ENCODE data around the gene NPHP4. TPM values are rescaled to one million over a fixed set of nuclear protein-coding genes. Genes with fewer than 3 reads are reported as not detected.
"Not testable (repeated sequence)": the region's sequence is repeated elsewhere in the genome, so short reads cannot be mapped to it uniquely, and the experiment has no call there.

The NPHP4 gene
- total RNA-seq, 1 experiment from 2014 or later: 16.8 TPM

GRCh38 chr1:6022193-6022592 lies 30.0 kb upstream of the NPHP4 start:
- Mint-ChIP-seq H3K27me3 (ENCODE audit: low read depth) (no peaks in the 10 kb centered on the region), H3K4me3 (no peak overlapping the region), H3K9me3 (no peaks in the 10 kb centered on the region), H3K36me3 (no peaks in the 10 kb centered on the region), H3K27ac (no peak overlapping the region), H3K4me1 (peaks cover 4% of the 10 kb centered on the region; the same call in 1 of the 2 replicates)
- TF ChIP-seq PRRX2 (CRISPR knock-in tag; IDR thresholded peaks at IDR 0.05): no peak
- TF ChIP-seq ZNF423 (CRISPR knock-in tag; IDR thresholded peaks at IDR 0.05): no peak
- TF ChIP-seq NFATC4 (CRISPR knock-in tag; IDR thresholded peaks at IDR 0.05): no peak
- TF ChIP-seq ELF4 (CRISPR knock-in tag; IDR thresholded peaks at IDR 0.05; ENCODE audit: low read depth): no peak
- TF ChIP-seq, protein P1, sequence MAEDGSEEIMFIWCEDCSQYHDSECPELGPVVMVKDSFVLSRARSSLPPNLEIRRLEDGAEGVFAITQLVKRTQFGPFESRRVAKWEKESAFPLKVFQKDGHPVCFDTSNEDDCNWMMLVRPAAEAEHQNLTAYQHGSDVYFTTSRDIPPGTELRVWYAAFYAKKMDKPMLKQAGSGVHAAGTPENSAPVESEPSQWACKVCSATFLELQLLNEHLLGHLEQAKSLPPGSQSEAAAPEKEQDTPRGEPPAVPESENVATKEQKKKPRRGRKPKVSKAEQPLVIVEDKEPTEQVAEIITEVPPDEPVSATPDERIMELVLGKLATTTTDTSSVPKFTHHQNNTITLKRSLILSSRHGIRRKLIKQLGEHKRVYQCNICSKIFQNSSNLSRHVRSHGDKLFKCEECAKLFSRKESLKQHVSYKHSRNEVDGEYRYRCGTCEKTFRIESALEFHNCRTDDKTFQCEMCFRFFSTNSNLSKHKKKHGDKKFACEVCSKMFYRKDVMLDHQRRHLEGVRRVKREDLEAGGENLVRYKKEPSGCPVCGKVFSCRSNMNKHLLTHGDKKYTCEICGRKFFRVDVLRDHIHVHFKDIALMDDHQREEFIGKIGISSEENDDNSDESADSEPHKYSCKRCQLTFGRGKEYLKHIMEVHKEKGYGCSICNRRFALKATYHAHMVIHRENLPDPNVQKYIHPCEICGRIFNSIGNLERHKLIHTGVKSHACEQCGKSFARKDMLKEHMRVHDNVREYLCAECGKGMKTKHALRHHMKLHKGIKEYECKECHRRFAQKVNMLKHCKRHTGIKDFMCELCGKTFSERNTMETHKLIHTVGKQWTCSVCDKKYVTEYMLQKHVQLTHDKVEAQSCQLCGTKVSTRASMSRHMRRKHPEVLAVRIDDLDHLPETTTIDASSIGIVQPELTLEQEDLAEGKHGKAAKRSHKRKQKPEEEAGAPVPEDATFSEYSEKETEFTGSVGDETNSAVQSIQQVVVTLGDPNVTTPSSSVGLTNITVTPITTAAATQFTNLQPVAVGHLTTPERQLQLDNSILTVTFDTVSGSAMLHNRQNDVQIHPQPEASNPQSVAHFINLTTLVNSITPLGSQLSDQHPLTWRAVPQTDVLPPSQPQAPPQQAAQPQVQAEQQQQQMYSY (CRISPR knock-in tag; IDR thresholded peaks at IDR 0.05): no peak
- TF ChIP-seq ZNF219 (CRISPR knock-in tag; IDR thresholded peaks at IDR 0.05; ENCODE audit: borderline replicate concordance): no peak
- TF ChIP-seq, protein P2, sequence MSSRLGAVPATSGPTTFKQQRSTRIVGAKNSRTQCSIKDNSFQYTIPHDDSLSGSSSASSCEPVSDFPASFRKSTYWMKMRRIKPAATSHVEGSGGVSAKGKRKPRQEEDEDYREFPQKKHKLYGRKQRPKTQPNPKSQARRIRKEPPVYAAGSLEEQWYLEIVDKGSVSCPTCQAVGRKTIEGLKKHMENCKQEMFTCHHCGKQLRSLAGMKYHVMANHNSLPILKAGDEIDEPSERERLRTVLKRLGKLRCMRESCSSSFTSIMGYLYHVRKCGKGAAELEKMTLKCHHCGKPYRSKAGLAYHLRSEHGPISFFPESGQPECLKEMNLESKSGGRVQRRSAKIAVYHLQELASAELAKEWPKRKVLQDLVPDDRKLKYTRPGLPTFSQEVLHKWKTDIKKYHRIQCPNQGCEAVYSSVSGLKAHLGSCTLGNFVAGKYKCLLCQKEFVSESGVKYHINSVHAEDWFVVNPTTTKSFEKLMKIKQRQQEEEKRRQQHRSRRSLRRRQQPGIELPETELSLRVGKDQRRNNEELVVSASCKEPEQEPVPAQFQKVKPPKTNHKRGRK (CRISPR knock-in tag; IDR thresholded peaks at IDR 0.05; ENCODE audit: borderline replicate concordance): no peak
- no peak for TF ChIP-seq CBFB (CRISPR knock-in tag; IDR thresholded peaks at IDR 0.05; ENCODE audit: low read depth)
- TF ChIP-seq JUN (CRISPR knock-in tag; IDR thresholded peaks at IDR 0.05): no peak
- CTCF ChIA-PET: no interaction called here
- ATAC-seq (no peak), DNase-seq (ENCODE audit: low spot score) (no peak)
- POLR2A ChIA-PET: no interaction called here

DNA sequence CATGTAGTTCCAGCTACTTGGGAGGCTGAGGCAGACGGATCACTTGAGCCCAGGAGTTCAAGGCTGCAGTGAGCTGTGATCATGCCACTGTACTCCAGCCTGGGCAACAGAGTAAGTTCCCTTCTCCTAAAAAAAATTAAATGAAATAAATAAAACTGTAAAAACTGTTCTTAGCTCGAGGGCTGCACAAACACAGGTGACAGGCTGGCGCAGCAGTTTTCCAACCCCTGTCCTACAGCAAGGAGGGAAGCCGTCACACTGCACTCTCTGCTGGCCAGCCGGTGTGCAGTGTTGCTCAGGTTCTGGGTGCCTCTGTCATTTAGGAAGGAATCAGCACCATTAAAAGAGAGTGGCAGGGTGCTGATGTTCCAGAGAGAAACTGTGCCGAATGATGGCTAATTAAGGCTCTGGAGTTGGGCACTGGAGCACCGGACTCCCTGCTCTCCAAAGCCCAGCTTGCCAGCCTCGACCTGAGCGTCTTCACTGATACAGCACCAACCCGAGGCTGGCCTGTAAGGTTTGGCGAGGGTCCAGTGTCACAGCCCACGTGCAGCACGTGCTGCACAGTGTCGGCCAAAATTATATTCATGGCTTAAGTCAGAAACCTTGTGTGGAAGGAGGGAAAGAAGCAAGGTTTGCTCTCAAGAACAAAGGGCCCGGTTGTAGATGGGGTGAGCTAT lies 27.1 kb upstream of the NPHP4 start:
- Mint-ChIP-seq H3K4me1 (no peaks in the 10 kb centered on the region), H3K9me3 (no peaks in the 10 kb centered on the region), H3K36me3 (no peaks in the 10 kb centered on the region), H3K27ac (no peak overlapping the region), H3K4me3 (no peak overlapping the region), H3K27me3 (ENCODE audit: low read depth) (no peaks in the 10 kb centered on the region)
- no peak for DNase-seq (ENCODE audit: low spot score)
- CTCF ChIA-PET: no interaction called here
- ATAC-seq: no peak
- no peak for TF ChIP-seq E2F5 (CRISPR knock-in tag; IDR thresholded peaks at IDR 0.05)
- no peak for TF ChIP-seq CBFB (CRISPR knock-in tag; IDR thresholded peaks at IDR 0.05; ENCODE audit: low read depth)
- TF ChIP-seq NFYB (CRISPR knock-in tag; conservative IDR thresholded peaks at IDR 0.05; ENCODE audit: low read depth): no peak
- TF ChIP-seq HMGA2 (CRISPR knock-in tag; IDR thresholded peaks at IDR 0.05): no peak
- POLR2A ChIA-PET: no interaction called here

GRCh38 chr1:6017654-6018053 lies 25.4 kb upstream of the NPHP4 start:
- H3K36me3 Mint-ChIP-seq; H3K27ac Mint-ChIP-seq; H3K9me3 Mint-ChIP-seq; H3K4me3 Mint-ChIP-seq; H3K4me1 Mint-ChIP-seq; ATAC-seq; DNase-seq (ENCODE audit: low spot score); POLR2A ChIA-PET; H3K27me3 Mint-ChIP-seq (ENCODE audit: low read depth): not testable (repeated sequence)
- CTCF ChIA-PET: interaction anchor here (1.3 kb wide), 1 partner anchor 16 kb away, joined by 6 read pairs; no protein-coding TSS in a partner anchor

- Mint-ChIP-seq H3K4me1 (no peaks in the 10 kb centered on the region), H3K9me3 (no peaks in the 10 kb centered on the region), H3K27me3 (ENCODE audit: low read depth) (no peaks in the 10 kb centered on the region), H3K27ac (no peak overlapping the region), H3K36me3 (no peaks in the 10 kb centered on the region), H3K4me3 (no peak overlapping the region)
- ChIA-PET POLR2A (no interaction called here), CTCF (interaction anchor here (0.8 to 1.4 kb wide), 3 partner anchors 13 to 28 kb away, joined by 3 to 6 read pairs (median 3); no protein-coding TSS in a partner anchor)
- DNase-seq (ENCODE audit: low spot score): no peak
- ATAC-seq: no peak
- no peak for TF ChIP-seq ATF3 (CRISPR knock-in tag; conservative IDR thresholded peaks at IDR 0.05)
- TF ChIP-seq SP1 (CRISPR knock-in tag; conservative IDR thresholded peaks at IDR 0.05): no peak
- TF ChIP-seq ZNF138 (CRISPR knock-in tag; conservative IDR thresholded peaks at IDR 0.05): no peak
- no peak for TF ChIP-seq CREM (CRISPR knock-in tag; IDR thresholded peaks at IDR 0.05)
- TF ChIP-seq ZNF121 (CRISPR knock-in tag; IDR thresholded peaks at IDR 0.05): no peak
- TF ChIP-seq ZNF532 (CRISPR knock-in tag; IDR thresholded peaks at IDR 0.05; ENCODE audit: borderline replicate concordance): no peak
Measured at GRCh38 chr1:6016191-6016865, 24.1 kb upstream of the NPHP4 start.
